NT2/D1 (cell line): ENCODE data around the gene LZTFL1.
"Not testable (repeated sequence)": the region's sequence is repeated elsewhere in the genome, so short reads cannot be mapped to it uniquely, and the experiment has no call there.

ENCODE experiments used
- DNase-seq: peaks from one replicate; pipeline ENCODE4 v3.0.0-alpha.2; 2011; ENCODE audit warnings: low read depth, low spot score
- H3K27me3 ChIP-seq: 2 replicates; pipeline ENCODE4 v1.6.0; 2011; ENCODE audit warnings: mild to moderate bottlenecking; ENCODE audit not compliant: insufficient read length, insufficient read depth
- H3K36me3 ChIP-seq: 2 replicates; pipeline ENCODE4 v1.6.1; 2011; ENCODE audit warnings: mild to moderate bottlenecking, low read length, mixed read lengths; ENCODE audit not compliant: insufficient read depth, insufficient read length
- H3K4me1 ChIP-seq: 2 replicates; pipeline ENCODE4 v1.5.1; 2011; ENCODE audit not compliant: insufficient read depth, insufficient read length
- H3K4me3 ChIP-seq: 2 replicates; pipeline ENCODE4 v1.5.1; 2011; ENCODE audit warnings: low read depth; ENCODE audit not compliant: insufficient read length
- H3K9ac ChIP-seq: 2 replicates; pipeline ENCODE4 v1.6.0; 2011; ENCODE audit warnings: low read depth; ENCODE audit not compliant: insufficient read length
- H3K9me3 ChIP-seq: 2 replicates; pipeline ENCODE4 v1.5.1; 2011; ENCODE audit warnings: mild to moderate bottlenecking, low read length; ENCODE audit not compliant: insufficient read depth
- SUZ12 ChIP-seq: IDR thresholded peaks from 2 replicates; pipeline ENCODE4 v1.6.1; 2011; ENCODE audit not compliant: insufficient read length, insufficient read depth; ENCODE audit errors: extremely low read depth
- YY1 ChIP-seq: IDR thresholded peaks from 2 replicates; pipeline ENCODE4 v1.6.1; 2011; ENCODE audit not compliant: insufficient read length, insufficient read depth
- ZNF274 ChIP-seq: IDR thresholded peaks from 2 replicates; pipeline ENCODE4 v1.6.1; 2011; ENCODE audit warnings: mild to moderate bottlenecking, low read depth, low read length

Gene LZTFL1

DNA sequence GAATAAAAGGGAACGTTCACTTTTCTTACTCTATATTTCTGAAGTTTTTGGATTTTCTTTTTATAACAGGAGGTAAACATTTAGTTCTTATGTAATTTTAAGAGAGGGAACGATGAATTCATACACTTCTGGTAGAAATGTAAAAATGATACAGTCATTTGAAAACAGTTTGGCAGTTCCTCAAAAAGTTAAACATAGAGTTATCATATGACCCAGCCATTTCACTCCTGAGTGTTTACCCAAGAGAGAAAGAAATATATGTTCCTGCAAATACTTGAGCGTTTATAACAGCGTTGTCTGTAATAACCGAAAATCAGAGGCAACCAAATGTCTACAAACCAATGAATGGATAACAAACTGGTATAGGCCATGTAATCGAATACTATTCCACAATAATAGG lies 23.6 kb upstream of the LZTFL1 start:
- peaks cover 8% of the 10 kb centered on the region for H3K9me3 ChIP-seq
- no peak overlapping the region for H3K4me3 ChIP-seq
- H3K9ac ChIP-seq, result no peak overlapping the region
- no peak for DNase-seq
- no peaks in the 10 kb centered on the region for H3K36me3 ChIP-seq
- no peaks in the 10 kb centered on the region for H3K27me3 ChIP-seq
- no peak for TF ChIP-seq ZNF274
- no peak for TF ChIP-seq YY1
- no peak for TF ChIP-seq SUZ12
- no peaks in the 10 kb centered on the region for H3K4me1 ChIP-seq

DNA sequence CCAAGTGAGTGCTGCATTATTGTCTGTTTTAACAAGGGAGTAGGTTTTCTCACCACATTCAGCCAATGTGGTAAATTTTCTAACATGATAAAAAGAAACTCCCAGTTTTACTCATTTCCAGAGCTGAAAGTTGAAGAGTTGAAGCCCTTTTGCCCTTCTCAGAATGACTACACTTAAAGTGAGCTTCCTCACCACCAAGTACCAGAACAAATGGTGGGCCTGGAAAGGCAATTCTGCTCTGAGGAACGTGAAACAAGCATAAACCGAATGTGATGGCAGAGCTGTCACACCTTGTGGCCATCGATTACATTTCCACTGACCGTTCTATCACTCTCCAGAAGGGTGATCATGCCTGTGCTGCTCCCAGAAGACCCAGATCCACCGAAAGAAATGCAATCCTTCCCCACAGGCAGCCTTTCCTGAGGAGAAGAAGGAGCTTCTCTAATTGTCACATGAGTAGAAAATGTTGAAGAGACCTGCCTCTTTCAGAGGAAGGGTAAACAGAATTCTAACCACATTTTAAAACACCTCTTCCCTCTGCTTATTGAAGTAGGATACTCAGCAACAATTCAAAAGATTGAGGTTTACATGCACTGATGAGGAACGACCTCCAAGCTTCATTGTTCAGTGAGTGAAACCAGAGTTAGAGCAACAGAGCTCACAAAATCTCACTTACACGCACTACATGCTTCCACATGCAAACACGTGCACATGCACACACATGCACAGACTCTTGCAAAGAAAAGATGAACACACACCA lies 23.0 kb upstream of the LZTFL1 start:
- no peak overlapping the region for H3K4me3 ChIP-seq
- H3K9ac ChIP-seq, result no peak overlapping the region
- DNase-seq, result no peak
- no peaks in the 10 kb centered on the region for H3K4me1 ChIP-seq
- H3K9me3 ChIP-seq, result peaks cover 8% of the 10 kb centered on the region
- no peaks in the 10 kb centered on the region for H3K36me3 ChIP-seq
- H3K27me3 ChIP-seq, result no peaks in the 10 kb centered on the region
- no peak for TF ChIP-seq YY1
- TF ChIP-seq SUZ12, result no peak
- TF ChIP-seq ZNF274, result no peak

DNA sequence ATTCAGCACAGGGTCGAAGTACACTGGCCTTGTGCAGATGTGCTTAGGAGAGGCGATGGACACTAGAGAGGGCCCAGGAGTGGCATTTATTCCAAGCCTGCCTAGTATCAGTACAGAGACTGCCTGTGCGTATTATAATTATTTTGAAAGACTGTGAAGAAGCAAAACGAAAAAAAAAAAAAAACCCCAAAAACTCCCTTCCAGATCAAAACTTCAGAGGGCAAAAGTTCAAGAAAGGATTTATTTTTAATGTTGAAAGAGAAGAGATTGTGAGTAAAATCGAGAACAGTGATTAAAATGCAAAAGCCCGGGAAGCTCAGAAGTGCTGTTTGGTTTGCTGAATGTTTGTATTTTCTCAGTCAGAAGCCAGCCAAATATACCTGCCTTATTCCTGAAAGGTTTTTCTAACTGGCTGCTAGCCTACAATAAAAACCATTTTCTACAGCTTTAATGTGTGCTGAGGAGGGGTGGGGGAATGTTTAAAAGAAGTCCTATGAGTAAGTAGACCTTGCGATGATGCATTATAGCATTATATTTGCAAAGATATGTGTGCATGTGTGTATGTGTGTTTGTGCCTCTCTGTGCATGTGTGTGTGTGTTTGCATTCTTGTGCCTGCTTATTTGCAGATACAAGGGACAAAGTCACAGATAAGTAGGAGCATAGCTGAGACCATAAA lies 19.3 kb upstream of the LZTFL1 start:
- H3K9me3 ChIP-seq, result peaks cover 8% of the 10 kb centered on the region
- no peak overlapping the region for H3K9ac ChIP-seq
- no peaks in the 10 kb centered on the region for H3K27me3 ChIP-seq
- no peaks in the 10 kb centered on the region for H3K4me1 ChIP-seq
- no peak for DNase-seq
- TF ChIP-seq ZNF274 (no peak), SUZ12 (no peak), YY1 (no peak)
- no peak overlapping the region for H3K4me3 ChIP-seq
- no peaks in the 10 kb centered on the region for H3K36me3 ChIP-seq

DNA sequence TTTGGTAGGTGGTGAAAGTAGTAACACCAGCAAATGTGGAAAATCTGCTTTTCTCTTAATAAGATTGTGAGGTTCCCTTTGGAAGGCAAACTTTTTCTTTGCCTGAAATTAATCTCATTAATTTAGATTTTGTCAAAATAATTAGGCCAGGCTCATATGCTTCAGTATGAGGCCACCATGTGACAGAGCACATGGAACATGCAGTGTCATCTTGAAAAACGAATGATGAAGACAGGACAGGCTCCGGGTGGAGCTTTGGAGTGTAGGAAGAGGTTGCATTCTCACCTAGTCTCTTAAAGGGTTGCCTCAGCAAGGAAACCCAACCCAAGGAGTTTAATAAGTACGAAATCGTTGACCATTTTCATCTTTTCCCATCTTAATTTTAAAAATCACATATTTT lies 18.6 kb upstream of the LZTFL1 start:
- Histone ChIP-seq H3K36me3 (no peaks in the 10 kb centered on the region), H3K9me3 (peaks cover 8% of the 10 kb centered on the region), H3K9ac (no peak overlapping the region), H3K27me3 (no peaks in the 10 kb centered on the region), H3K4me3 (no peak overlapping the region), H3K4me1 (no peaks in the 10 kb centered on the region)
- DNase-seq, result no peak
- no peak for TF ChIP-seq YY1
- TF ChIP-seq SUZ12, result no peak
- TF ChIP-seq ZNF274, result no peak

DNA sequence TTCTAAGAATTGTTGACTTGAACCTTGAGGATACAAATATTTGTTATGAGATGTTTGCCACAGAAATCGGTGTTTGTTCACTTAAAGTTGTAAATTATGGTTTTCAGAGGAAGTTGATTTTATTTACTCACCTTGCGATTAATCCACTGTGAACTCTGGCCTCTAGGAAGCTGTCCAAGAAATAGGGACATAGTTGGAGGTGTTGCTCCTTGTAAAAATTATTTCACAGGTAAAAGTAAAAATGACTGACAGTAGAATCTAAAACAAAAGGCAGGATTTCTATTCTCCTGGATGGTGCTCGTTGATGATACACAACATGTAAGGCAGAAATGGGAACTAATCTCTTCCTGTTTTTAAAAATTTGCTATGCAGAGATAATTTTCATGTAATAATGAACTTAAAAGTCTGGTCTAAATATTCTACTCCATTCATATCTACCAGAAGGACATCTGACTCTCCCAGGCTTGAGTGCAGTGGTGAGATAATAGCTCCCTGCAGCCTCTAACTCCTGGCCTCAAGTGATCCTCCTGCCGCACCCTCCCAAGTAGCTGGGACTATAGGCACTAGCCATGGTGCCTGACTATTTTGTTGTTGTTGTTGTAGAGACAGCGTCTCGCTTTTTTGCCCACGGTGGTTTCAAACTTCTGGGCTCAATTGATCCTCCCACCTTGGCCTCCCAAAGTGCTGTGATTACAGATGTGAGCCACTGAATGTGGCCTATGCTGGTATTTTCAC lies 17.1 kb upstream of the LZTFL1 start:
- Histone ChIP-seq H3K4me3 (no peak overlapping the region), H3K36me3 (no peaks in the 10 kb centered on the region), H3K9ac (no peak overlapping the region), H3K9me3 (peaks cover 8% of the 10 kb centered on the region), H3K27me3 (no peaks in the 10 kb centered on the region), H3K4me1 (no peaks in the 10 kb centered on the region)
- no peak for DNase-seq
- TF ChIP-seq ZNF274 (no peak), SUZ12 (no peak), YY1 (no peak)

DNA sequence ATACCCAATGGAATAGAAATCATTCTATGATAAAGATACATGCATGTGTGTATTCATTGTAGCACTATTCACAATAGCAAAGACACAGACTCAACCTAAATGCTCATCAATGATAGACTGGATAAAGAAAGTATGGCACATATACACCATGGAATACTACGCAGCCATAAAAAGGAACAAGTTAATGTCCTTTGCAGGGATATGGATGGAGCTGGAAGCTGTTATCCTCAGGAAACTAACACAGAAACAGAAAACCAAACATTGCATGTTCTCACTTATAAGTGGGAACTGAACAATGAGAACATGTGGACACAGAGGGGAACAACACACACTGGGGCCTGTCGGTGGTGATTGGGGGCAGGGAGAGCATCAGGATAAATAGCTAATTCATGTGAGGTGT lies 15.1 kb upstream of the LZTFL1 start:
- H3K9me3 ChIP-seq, H3K4me1 ChIP-seq, H3K36me3 ChIP-seq, H3K4me3 ChIP-seq, H3K27me3 ChIP-seq, DNase-seq, H3K9ac ChIP-seq: not testable (repeated sequence)

DNA sequence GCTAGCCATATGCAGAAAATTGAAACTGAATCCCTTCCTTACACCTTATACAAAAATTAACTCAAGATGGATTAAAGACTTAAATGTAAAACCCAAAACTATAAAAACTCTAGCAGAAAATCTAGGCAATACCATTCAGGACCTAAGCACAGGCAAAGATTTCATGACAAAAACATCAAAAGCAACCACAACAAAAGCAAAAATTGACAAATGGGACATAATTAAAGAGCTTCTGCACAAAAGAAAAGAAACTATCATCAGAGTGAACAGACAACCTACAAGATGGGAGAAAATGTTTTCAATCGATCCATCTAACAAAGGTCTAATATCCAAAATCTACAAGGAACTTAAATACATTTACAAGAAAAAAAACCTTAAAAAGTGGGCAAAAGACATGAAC lies 14.4 kb upstream of the LZTFL1 start:
- not testable (repeated sequence) for H3K4me3 ChIP-seq, H3K9ac ChIP-seq, H3K27me3 ChIP-seq, H3K36me3 ChIP-seq, DNase-seq, H3K4me1 ChIP-seq, H3K9me3 ChIP-seq
